Cardiac fibroblast (primary cell): Measurements from ENCODE around the gene SP8.

Experiments used
- DNase-seq, 2 donors: peaks; one replicate each; pipeline versions ENCODE4 v3.0.0 to v3.0.0-alpha.2; 2010; ENCODE audit warnings: low read depth in 2 of 2
- H3K4me3 ChIP-seq, 2 donors: replicated peaks in 1 of 2; 1 replicate in 1 of 2; 2 replicates in 1 of 2; pipeline ENCODE4 v1.5.1; 2011; ENCODE audit warnings: low read depth in 2 of 2, low read length in 2 of 2, mild to moderate bottlenecking in 2 of 2, moderate library complexity in 1 of 2
- CTCF ChIP-seq: IDR thresholded peaks from one replicate; pipeline ENCODE4 v1.5.1; 2011; ENCODE audit warnings: low read depth, mild to moderate bottlenecking, low read length, inconsistent platforms

The SP8 gene

GRCh38 chr7:20741801-20742200 lies 44.9 kb downstream of the SP8 start:
- H3K4me3 ChIP-seq, result no peak overlapping the region
- no peak for DNase-seq
- TF ChIP-seq CTCF, result no peak

GRCh38 chr7:20738518-20739481 lies 47.9 kb downstream of the SP8 start:
- no peak for DNase-seq
- TF ChIP-seq CTCF, result no peak
- H3K4me3 ChIP-seq, result no peak overlapping the region

GRCh38 chr7:20737840-20738448 lies 48.7 kb downstream of the SP8 start:
- no peak for TF ChIP-seq CTCF
- DNase-seq, result no peak
- H3K4me3 ChIP-seq, result no peak overlapping the region

- no peak for TF ChIP-seq CTCF
- DNase-seq, result no peak
- no peak overlapping the region for H3K4me3 ChIP-seq
Observed at GRCh38 chr7:20735346-20736065, 51.2 kb downstream of the SP8 start.
